ENCODE results near the gene INPP5E.

Gene INPP5E

DNA sequence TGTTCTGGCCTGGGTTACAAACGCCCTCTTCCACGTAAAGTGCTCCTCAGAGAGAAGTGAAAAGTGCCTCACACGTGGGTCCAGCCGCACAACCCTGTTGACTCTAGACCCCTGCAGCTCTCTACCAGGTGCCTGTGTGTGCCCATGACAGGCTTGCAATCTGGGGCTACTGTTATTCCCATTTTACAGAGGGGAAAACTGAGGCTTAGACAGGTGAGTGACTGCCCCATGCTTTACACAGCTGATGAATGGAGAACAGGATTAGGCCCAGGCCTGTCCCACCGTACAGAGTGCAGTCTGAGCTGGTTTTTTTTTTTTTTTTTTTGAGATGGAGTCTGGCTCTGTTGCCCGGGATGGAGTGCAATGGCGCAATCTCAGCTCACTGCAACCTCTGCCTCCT lies 6.2 kb upstream of the INPP5E start:
- Histone ChIP-seq H2BK12ac (ENCODE audit: low read length) (no peak overlapping the region), H3K9ac (ENCODE audit: low read length) (no peak overlapping the region), H3K23ac (ENCODE audit: low read length) (no peak overlapping the region), H4K12ac (ENCODE audit: low read depth, low read length) (no peak overlapping the region), H3K27ac (ENCODE audit: low read depth, low read length) (no peak overlapping the region), H3K79me1 (ENCODE audit: low read length) (no peaks in the 10 kb centered on the region), H3K4ac (ENCODE audit: low read depth, low read length) (no peak overlapping the region), H4K91ac (ENCODE audit: low read depth, low read length) (no peak overlapping the region), H2AK5ac (ENCODE audit: low read length) (no peak overlapping the region), H3K79me2 (ENCODE audit: control insufficient read depth, insufficient read depth, low read length, poor library complexity) (no peaks in the 10 kb centered on the region), H3K4me2 (ENCODE audit: low read length) (no peak overlapping the region), H3K14ac (ENCODE audit: low read length) (no peak overlapping the region), H2BK120ac (ENCODE audit: insufficient read depth, low read length, poor library complexity) (no peak overlapping the region), H4K8ac (ENCODE audit: low read depth, low read length) (no peak overlapping the region), H3K4me3 (ENCODE audit: low read depth, low read length) (no peak overlapping the region), H2BK5ac (ENCODE audit: low read depth, low read length, poor library complexity) (no peak overlapping the region), H3K18ac (ENCODE audit: low read length) (no peak overlapping the region), H2AFZ (ENCODE audit: insufficient read depth, low read length, poor library complexity) (no peak overlapping the region), H3K9me3 (ENCODE audit: insufficient read depth, low read depth, low read length) (no peaks in the 10 kb centered on the region), H3K4me1 (ENCODE audit: control insufficient read depth in 1 of 2, insufficient read depth in 2 of 2, low read length in 2 of 2) (no peaks in the 10 kb centered on the region), H3K36me3 (ENCODE audit: control insufficient read depth in 1 of 2, insufficient read depth in 2 of 2, low read length in 2 of 2) (peaks cover 88 to 92% of the 10 kb centered on the region in 2 experiments), H3K27me3 (ENCODE audit: insufficient read depth, low read length) (no peaks in the 10 kb centered on the region)
- DNase-seq: no peak
- no CpG with 5 or more reads among the region's 7 CpGs for WGBS (ENCODE audit: extremely low coverage, insufficient coverage, insufficient read length)

DNA sequence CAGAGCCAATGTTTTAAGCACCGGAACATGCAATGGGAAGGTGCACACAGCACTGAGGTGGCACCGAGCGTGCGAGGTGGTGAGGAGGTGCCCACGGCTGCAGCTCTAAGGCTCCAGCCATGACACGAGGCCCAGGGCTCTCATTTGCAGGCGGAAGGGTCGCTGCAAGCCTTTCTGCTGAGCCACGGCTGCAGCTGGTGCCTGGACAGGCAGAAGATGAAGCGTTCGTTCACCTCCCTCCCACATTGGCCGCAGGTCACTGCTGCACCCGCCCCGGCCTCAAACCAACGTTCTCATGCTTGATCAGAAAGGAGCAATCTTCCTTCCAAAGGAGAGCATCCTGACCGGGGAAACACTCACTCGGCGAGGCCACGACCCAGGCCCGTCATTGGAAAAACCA lies 4.5 kb upstream of the INPP5E start:
- Histone ChIP-seq H3K4me3 (ENCODE audit: low read depth, low read length) (no peak overlapping the region), H3K9me3 (ENCODE audit: insufficient read depth, low read depth, low read length) (no peaks in the 10 kb centered on the region), H2BK12ac (ENCODE audit: low read length) (no peak overlapping the region), H3K4me1 (ENCODE audit: control insufficient read depth in 1 of 2, insufficient read depth in 2 of 2, low read length in 2 of 2) (no peaks in the 10 kb centered on the region), H3K79me1 (ENCODE audit: low read length) (peaks cover 5% of the 10 kb centered on the region), H4K12ac (ENCODE audit: low read depth, low read length) (no peak overlapping the region), H2BK120ac (ENCODE audit: insufficient read depth, low read length, poor library complexity) (no peak overlapping the region), H3K4ac (ENCODE audit: low read depth, low read length) (no peak overlapping the region), H4K91ac (ENCODE audit: low read depth, low read length) (no peak overlapping the region), H3K9ac (ENCODE audit: low read length) (no peak overlapping the region), H2AK5ac (ENCODE audit: low read length) (no peak overlapping the region), H3K4me2 (ENCODE audit: low read length) (no peak overlapping the region), H3K79me2 (ENCODE audit: control insufficient read depth, insufficient read depth, low read length, poor library complexity) (peaks cover 2% of the 10 kb centered on the region), H3K27ac (ENCODE audit: low read depth, low read length) (no peak overlapping the region), H4K8ac (ENCODE audit: low read depth, low read length) (no peak overlapping the region), H2AFZ (ENCODE audit: insufficient read depth, low read length, poor library complexity) (no peak overlapping the region), H3K23ac (ENCODE audit: low read length) (no peak overlapping the region), H2BK5ac (ENCODE audit: low read depth, low read length, poor library complexity) (no peak overlapping the region), H3K27me3 (ENCODE audit: insufficient read depth, low read length) (no peaks in the 10 kb centered on the region), H3K18ac (ENCODE audit: low read length) (no peak overlapping the region), H3K36me3 (ENCODE audit: control insufficient read depth in 1 of 2, insufficient read depth in 2 of 2, low read length in 2 of 2) (peaks cover 79 to 81% of the 10 kb centered on the region in 2 experiments), H3K14ac (ENCODE audit: low read length) (no peak overlapping the region)
- WGBS (ENCODE audit: extremely low coverage, insufficient coverage, insufficient read length): no CpG with 5 or more reads among the region's 20 CpGs
- DNase-seq: no peak

- H3K27me3 ChIP-seq (ENCODE audit: insufficient read depth, low read length): no peaks in the 10 kb centered on the region
- no peak overlapping the region for H2AK5ac ChIP-seq (ENCODE audit: low read length)
- H3K36me3 ChIP-seq (ENCODE audit: control insufficient read depth in 1 of 2, insufficient read depth in 2 of 2, low read length in 2 of 2): peaks cover 76% of the 10 kb centered on the region in 2 experiments
- H3K4me1 ChIP-seq (ENCODE audit: control insufficient read depth in 1 of 2, insufficient read depth in 2 of 2, low read length in 2 of 2): no peaks in the 10 kb centered on the region
- no peak overlapping the region for H2BK120ac ChIP-seq (ENCODE audit: insufficient read depth, low read length, poor library complexity)
- H3K14ac ChIP-seq (ENCODE audit: low read length): no peak overlapping the region
- no CpG with 5 or more reads among the region's 7 CpGs for WGBS (ENCODE audit: extremely low coverage, insufficient coverage, insufficient read length)
- no peak overlapping the region for H4K8ac ChIP-seq (ENCODE audit: low read depth, low read length)
- H2BK12ac ChIP-seq (ENCODE audit: low read length): no peak overlapping the region
- no peak overlapping the region for H3K27ac ChIP-seq (ENCODE audit: low read depth, low read length)
- no peak overlapping the region for H3K9ac ChIP-seq (ENCODE audit: low read length)
- peaks cover 7% of the 10 kb centered on the region for H3K79me1 ChIP-seq (ENCODE audit: low read length)
- no peak for DNase-seq
- no peak overlapping the region for H2BK5ac ChIP-seq (ENCODE audit: low read depth, low read length, poor library complexity)
- H3K4ac ChIP-seq (ENCODE audit: low read depth, low read length): no peak overlapping the region
- H4K91ac ChIP-seq (ENCODE audit: low read depth, low read length): no peak overlapping the region
- H3K9me3 ChIP-seq (ENCODE audit: insufficient read depth, low read depth, low read length): no peaks in the 10 kb centered on the region
- no peak overlapping the region for H3K23ac ChIP-seq (ENCODE audit: low read length)
- peaks cover 5% of the 10 kb centered on the region for H3K79me2 ChIP-seq (ENCODE audit: control insufficient read depth, insufficient read depth, low read length, poor library complexity)
- no peak overlapping the region for H2AFZ ChIP-seq (ENCODE audit: insufficient read depth, low read length, poor library complexity)
- H3K4me2 ChIP-seq (ENCODE audit: low read length): no peak overlapping the region
- no peak overlapping the region for H3K18ac ChIP-seq (ENCODE audit: low read length)
- H4K12ac ChIP-seq (ENCODE audit: low read depth, low read length): no peak overlapping the region
- H3K4me3 ChIP-seq (ENCODE audit: low read depth, low read length): no peak overlapping the region
Observed at GRCh38 chr9:136443687-136444086, 4.0 kb upstream of the INPP5E start.

- Histone ChIP-seq H3K4me1 (ENCODE audit: control insufficient read depth in 1 of 2, insufficient read depth in 2 of 2, low read length in 2 of 2) (peaks cover 0 to 4% of the 10 kb centered on the region in 2 experiments), H2AFZ (ENCODE audit: insufficient read depth, low read length, poor library complexity) (no peak overlapping the region), H3K14ac (ENCODE audit: low read length) (no peak overlapping the region), H3K9me3 (ENCODE audit: insufficient read depth, low read depth, low read length) (no peaks in the 10 kb centered on the region), H3K79me1 (ENCODE audit: low read length) (peaks cover 7% of the 10 kb centered on the region), H4K12ac (ENCODE audit: low read depth, low read length) (no peak overlapping the region), H3K9ac (ENCODE audit: low read length) (no peak overlapping the region), H3K23ac (ENCODE audit: low read length) (no peak overlapping the region), H4K91ac (ENCODE audit: low read depth, low read length) (no peak overlapping the region), H3K27me3 (ENCODE audit: insufficient read depth, low read length) (no peaks in the 10 kb centered on the region), H3K36me3 (ENCODE audit: control insufficient read depth in 1 of 2, insufficient read depth in 2 of 2, low read length in 2 of 2) (peaks cover 70 to 71% of the 10 kb centered on the region in 2 experiments), H4K8ac (ENCODE audit: low read depth, low read length) (no peak overlapping the region), H3K18ac (ENCODE audit: low read length) (no peak overlapping the region), H3K4me2 (ENCODE audit: low read length) (no peak overlapping the region), H3K4ac (ENCODE audit: low read depth, low read length) (no peak overlapping the region), H2BK12ac (ENCODE audit: low read length) (no peak overlapping the region), H2BK5ac (ENCODE audit: low read depth, low read length, poor library complexity) (no peak overlapping the region), H3K4me3 (ENCODE audit: low read depth, low read length) (no peak overlapping the region), H2AK5ac (ENCODE audit: low read length) (no peak overlapping the region), H3K27ac (ENCODE audit: low read depth, low read length) (no peak overlapping the region), H2BK120ac (ENCODE audit: insufficient read depth, low read length, poor library complexity) (no peak overlapping the region), H3K79me2 (ENCODE audit: control insufficient read depth, insufficient read depth, low read length, poor library complexity) (peaks cover 7% of the 10 kb centered on the region)
- WGBS (ENCODE audit: extremely low coverage, insufficient coverage, insufficient read length): no CpG with 5 or more reads among the region's 15 CpGs
- no peak for DNase-seq
Observed at GRCh38 chr9:136443087-136443486, 3.4 kb upstream of the INPP5E start.
